HL-60 (cell line): ENCODE results near the gene TARBP2.

Experiments used
- DNase-seq, 2 experiments: peaks; one replicate each; pipeline ENCODE4 v3.0.0-alpha.2; 2010 to 2020; ENCODE audit warnings: low read depth in 1 of 2, low spot score in 1 of 2
- H3K27ac ChIP-seq: fragments of 250-450 bp; sonication (Bioruptor Pico); replicated peaks from 2 replicates; pipeline ENCODE4 v1.5.1; 2020; ENCODE audit warnings: mild to moderate bottlenecking, moderate library complexity
- H3K27me3 ChIP-seq: fragments of 250-450 bp; sonication (Bioruptor Pico); 2 replicates; pipeline ENCODE4 v1.5.1; 2021; ENCODE audit warnings: mild to moderate bottlenecking, moderate library complexity; ENCODE audit not compliant: insufficient read depth, poor library complexity, severe bottlenecking
- H3K4me3 ChIP-seq: replicated peaks from 2 replicates; pipeline ENCODE4 v1.5.1; 2011; ENCODE audit warnings: mild to moderate bottlenecking, control low read depth, low read length; ENCODE audit not compliant: insufficient read depth
- GABPA ChIP-seq: IDR thresholded peaks from 2 replicates; pipeline ENCODE4 v1.6.1; 2012; ENCODE audit warnings: low read depth
- POLR2AphosphoS5 ChIP-seq: IDR thresholded peaks from 2 replicates; pipeline ENCODE4 v1.6.1; 2012; ENCODE audit warnings: low read depth
- REST ChIP-seq: IDR thresholded peaks from 2 replicates; pipeline ENCODE4 v1.6.1; 2012; ENCODE audit warnings: low read depth; ENCODE audit not compliant: insufficient replicate concordance
- SPI1 ChIP-seq: IDR thresholded peaks from 2 replicates; pipeline ENCODE4 v1.6.1; 2012; ENCODE audit warnings: low read depth, mild to moderate bottlenecking, borderline replicate concordance

Gene TARBP2

GRCh38 chr12:53481939-53482586 lies 19.0 kb upstream of the TARBP2 start:
- no peak for TF ChIP-seq GABPA
- peak; percentile 38 for TF ChIP-seq POLR2AphosphoS5
- DNase-seq, result no peak
- H3K27me3 ChIP-seq, result no peaks in the 10 kb centered on the region

GRCh38 chr12:53482626-53483168 lies 18.4 kb upstream of the TARBP2 start:
- Histone ChIP-seq H3K27me3 (no peaks in the 10 kb centered on the region), H3K4me3 (no peak overlapping the region), H3K27ac (no peak overlapping the region)
- DNase-seq, result no peak
- TF ChIP-seq REST (no peak), POLR2AphosphoS5 (peak; percentile 49; the same call in 1 of the 2 replicates)

More at GRCh38 chr12:53481939-53482586, 19.0 kb upstream of the TARBP2 start:
- Histone ChIP-seq H3K27ac (no peak overlapping the region), H3K4me3 (no peak overlapping the region)

GRCh38 chr12:53483225-53483978 lies 17.7 kb upstream of the TARBP2 start:
- no peak for DNase-seq
- Histone ChIP-seq H3K27ac (no peak overlapping the region), H3K4me3 (no peak overlapping the region), H3K27me3 (no peaks in the 10 kb centered on the region)
- TF ChIP-seq GABPA, result no peak
- TF ChIP-seq POLR2AphosphoS5, result peak; percentile 45

- H3K27ac ChIP-seq, result no peak overlapping the region
- no peak for DNase-seq
- TF ChIP-seq REST, result no peak
- no peak for TF ChIP-seq SPI1
These were observed 17.1 kb upstream of the TARBP2 start for GRCh38 chr12:53483979-53484377.

GRCh38 chr12:53484686-53485575 lies 16.2 kb upstream of the TARBP2 start:
- no peak overlapping the region for H3K4me3 ChIP-seq
- no peak overlapping the region for H3K27ac ChIP-seq
- H3K27me3 ChIP-seq, result no peaks in the 10 kb centered on the region
- TF ChIP-seq SPI1 (no peak), POLR2AphosphoS5 (peak; percentile 57; the same call in 1 of the 2 replicates)
- DNase-seq, result no peak

More at GRCh38 chr12:53483979-53484377, 17.1 kb upstream of the TARBP2 start:
- H3K4me3 ChIP-seq, result no peak overlapping the region
- H3K27me3 ChIP-seq, result no peaks in the 10 kb centered on the region
